GM12872 (cell line): ENCODE results near the gene TRAPPC3L.

Experiments
- TF ChIP-seq, protein P1 (sequence below): IDR thresholded peaks from 3 replicates; pipeline ENCODE4 v1.5.1; 2011; ENCODE audit warnings: low read depth, mild to moderate bottlenecking, low read length, moderate library complexity; ENCODE audit not compliant: insufficient read depth

Gene TRAPPC3L

DNA sequence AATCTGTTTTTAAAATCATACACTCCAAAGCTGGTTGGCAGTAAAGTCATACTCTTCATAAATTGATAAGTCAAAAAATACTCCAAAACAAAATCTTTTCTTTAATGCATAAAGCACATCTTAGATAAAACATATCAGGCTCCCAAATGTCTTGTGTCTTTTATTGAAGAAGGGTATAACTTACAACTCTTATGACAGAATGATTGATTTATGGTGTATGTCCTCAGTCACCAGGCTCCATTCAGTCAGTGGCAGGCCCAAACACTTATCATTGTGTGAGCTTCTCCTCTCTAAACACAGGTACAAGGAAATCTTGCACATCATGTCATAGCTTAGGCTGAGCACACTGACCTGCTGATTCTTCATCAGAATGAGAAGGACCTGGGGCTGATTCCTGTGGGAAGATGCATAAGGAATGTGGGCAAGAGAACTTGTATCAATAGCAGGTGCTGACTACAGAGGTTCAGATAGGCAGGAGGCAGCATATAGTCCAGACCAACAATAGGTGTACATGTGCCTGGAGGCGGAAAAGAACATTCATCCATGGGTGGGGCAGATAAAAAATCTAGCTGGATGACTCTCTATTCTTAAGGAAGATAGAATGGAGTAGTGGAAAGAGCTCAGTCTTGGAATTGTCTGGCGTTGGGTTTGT lies 32.1 kb downstream of the TRAPPC3L start:
- TF ChIP-seq, protein P1, sequence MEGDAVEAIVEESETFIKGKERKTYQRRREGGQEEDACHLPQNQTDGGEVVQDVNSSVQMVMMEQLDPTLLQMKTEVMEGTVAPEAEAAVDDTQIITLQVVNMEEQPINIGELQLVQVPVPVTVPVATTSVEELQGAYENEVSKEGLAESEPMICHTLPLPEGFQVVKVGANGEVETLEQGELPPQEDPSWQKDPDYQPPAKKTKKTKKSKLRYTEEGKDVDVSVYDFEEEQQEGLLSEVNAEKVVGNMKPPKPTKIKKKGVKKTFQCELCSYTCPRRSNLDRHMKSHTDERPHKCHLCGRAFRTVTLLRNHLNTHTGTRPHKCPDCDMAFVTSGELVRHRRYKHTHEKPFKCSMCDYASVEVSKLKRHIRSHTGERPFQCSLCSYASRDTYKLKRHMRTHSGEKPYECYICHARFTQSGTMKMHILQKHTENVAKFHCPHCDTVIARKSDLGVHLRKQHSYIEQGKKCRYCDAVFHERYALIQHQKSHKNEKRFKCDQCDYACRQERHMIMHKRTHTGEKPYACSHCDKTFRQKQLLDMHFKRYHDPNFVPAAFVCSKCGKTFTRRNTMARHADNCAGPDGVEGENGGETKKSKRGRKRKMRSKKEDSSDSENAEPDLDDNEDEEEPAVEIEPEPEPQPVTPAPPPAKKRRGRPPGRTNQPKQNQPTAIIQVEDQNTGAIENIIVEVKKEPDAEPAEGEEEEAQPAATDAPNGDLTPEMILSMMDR = no peak

DNA sequence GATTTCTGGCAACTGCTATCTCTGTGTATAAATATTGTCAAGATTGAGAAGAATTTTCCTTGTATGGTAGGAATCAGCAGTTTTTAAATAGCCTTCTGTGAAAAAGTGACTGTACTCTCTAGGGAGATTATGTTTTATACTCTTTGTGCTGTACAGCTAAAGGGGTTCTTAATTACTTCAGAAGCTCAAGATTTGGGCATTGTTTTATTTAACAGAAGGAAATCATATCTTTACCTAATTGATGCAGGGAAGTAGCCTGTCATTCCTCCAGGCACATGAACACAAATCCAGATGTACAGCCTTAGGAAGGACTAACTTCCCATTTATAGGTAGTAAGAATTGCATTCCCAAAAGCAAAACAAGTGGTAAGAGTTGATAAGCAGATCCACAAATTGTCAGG lies 32.8 kb downstream of the TRAPPC3L start:
- TF ChIP-seq, protein P1 = no peak

DNA sequence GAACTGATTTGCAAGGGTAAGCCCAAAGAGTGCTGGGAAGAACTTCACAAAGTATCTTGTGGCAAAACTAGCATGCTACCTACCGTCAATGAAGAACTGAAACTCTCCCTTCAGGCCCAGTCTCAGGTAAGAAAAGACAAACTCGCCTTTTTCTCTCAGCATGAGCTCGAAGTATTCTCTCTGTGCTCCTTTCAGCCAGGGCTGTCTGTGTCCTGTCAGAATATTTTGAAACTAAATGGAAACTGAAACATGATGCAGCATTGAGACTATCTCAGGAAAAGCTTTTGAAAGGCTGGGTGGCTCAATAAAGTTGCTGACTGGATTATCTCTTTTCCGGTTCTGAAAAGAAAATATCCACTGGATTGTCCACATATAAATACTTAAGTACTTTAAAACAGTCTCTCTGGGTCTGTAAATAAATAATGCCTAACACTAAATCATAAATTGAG lies 33.3 kb downstream of the TRAPPC3L start:
- TF ChIP-seq, protein P1 = no peak

DNA sequence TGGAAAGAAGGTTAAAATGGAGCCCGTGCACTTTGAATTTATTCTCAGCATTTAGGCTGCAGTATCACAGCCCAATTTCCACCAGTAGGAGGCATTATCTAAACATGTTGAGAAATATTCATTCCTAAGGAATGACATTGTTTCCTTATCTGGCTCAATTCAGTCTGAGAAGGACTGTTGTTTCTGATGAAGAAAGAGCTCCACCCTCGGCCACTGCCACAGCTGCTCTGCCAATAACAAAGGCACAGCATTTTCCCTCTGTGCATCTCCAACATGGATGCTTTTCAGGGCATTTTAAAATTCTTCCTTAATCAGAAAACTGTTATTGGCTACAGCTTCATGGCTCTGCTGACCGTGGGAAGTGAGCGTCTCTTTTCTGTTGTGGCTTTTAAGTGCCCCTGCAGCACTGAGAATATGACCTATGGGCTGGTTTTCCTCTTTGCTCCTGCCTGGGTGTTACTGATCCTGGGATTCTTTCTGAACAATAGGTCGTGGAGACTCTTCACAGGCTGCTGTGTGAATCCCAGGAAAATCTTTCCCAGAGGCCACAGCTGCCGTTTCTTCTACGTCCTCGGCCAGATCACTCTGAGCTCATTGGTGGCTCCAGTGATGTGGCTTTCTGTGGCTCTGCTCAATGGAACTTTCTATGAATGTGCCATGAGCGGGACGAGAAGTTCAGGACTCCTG lies 33.9 kb downstream of the TRAPPC3L start, which contains the start of gene CALHM5:
TSS of gene CALHM5 (plus strand) at position 216 of the 687 bp plus-strand sequence. CDS start at position 274, 58 bp downstream.
- TF ChIP-seq, protein P1 = peak; percentile 36; the same call in 2 of the 3 replicates

DNA sequence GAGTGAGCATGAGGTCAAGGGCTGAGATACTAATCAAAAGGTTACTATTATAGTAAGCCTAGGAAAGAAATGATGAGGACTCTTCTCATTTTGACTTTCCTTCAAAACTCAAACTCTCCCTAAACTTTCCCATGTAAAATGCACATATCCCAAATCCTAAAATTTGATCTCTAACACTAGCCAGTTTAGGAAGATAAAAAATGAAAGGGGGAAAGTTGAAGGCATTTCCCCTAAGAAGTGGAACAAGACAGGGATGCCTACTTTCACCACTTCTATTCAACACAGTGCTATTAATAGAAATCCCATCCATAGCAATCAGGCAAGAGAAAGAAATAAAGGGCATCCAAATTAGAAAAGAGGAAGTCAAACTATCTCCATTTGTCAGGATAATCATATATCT lies 37.0 kb downstream of the TRAPPC3L start:
- TF ChIP-seq, protein P1 = no peak

DNA sequence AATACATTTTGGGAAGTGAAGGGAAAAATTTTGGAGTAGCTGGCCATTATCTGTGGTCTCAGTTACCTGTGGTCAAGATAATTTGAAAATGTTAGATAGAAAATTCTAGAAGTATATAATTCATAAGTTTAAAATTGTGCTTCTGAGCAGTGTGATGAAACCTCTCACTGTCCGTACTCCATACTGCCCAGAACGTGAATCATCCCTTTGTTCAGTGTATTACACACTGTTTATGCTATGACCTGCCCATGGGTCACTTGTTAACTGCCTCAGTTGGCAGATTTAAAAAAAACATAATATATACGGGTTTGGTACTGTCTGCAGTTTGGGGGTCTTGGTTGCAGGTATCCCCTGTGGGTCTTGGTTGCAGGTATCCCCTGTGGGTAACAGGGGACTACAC lies 38.2 kb downstream of the TRAPPC3L start:
- TF ChIP-seq, protein P1 = no peak

DNA sequence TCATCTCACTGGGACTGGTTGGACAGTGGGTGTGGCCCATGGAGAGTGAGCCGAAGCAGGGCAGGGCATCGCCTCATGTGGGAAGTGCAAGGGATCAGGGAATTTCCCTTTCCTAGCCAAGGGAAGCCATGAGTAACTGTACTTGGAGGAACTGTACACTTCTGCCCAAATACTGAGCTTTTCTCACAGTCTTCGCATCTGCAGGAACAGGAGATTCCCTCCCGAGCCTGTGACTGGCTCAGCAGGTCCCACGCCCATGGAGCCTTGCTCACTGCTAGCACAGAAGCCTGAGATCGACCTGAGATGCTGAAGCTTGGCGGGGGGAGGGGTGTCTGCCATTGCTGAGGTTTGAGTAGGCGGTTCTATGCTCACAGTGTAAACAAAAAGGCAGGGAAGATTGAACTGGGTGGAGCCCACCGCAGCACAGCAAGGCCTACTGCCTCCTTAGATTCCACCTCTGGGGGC lies 44.5 kb downstream of the TRAPPC3L start:
- TF ChIP-seq, protein P1 = no peak
